Fibroblast of skin of right quadriceps (primary cell): ENCODE data around the gene C2orf49.

Source experiments
- DNase-seq: peaks from one replicate; pipeline ENCODE4 v3.0.0-alpha.2; 2013

C2orf49 gene

DNA sequence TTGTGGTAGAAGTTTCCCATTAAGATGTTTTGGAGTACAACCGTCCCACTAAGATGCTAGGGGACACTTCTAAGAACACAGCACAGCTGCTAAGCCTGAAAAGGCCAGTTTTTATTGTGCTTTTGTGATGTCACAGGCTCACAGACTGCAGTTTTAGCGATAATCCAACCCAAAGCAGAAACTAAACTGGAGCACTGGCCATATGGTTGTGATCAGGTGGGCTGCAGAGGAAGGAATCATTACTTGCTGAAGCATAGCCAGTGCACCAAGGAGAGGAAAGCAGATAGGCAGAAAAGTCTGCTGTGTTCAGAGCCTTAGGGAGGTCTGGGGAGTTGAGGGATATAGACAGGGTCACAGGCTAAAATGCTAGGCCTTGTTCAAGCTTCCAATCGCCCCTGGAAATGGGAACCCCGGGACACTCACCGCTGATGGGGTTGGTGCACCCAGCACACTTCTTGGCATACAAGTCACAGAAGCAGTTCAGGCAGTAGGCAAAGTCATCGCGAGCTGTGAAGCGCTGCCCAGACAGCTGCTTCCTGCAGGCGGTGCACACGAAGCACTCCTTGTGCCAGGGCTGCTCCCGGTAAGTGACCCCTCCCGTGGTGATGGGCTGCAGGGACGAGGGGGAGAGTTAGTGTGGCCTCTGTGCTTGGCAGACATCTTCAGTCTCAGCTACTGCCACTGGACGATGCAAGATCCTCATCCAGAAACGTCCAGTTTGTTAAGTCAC, 25.7 kb downstream of the C2orf49 start:
- no peak for DNase-seq

GRCh38 chr2:105364436-105365139, 27.2 kb downstream of the C2orf49 start:
- DNase-seq, result peak; percentile 88

GRCh38 chr2:105365206-105365605, 27.9 kb downstream of the C2orf49 start:
- DNase-seq, result no peak

DNA sequence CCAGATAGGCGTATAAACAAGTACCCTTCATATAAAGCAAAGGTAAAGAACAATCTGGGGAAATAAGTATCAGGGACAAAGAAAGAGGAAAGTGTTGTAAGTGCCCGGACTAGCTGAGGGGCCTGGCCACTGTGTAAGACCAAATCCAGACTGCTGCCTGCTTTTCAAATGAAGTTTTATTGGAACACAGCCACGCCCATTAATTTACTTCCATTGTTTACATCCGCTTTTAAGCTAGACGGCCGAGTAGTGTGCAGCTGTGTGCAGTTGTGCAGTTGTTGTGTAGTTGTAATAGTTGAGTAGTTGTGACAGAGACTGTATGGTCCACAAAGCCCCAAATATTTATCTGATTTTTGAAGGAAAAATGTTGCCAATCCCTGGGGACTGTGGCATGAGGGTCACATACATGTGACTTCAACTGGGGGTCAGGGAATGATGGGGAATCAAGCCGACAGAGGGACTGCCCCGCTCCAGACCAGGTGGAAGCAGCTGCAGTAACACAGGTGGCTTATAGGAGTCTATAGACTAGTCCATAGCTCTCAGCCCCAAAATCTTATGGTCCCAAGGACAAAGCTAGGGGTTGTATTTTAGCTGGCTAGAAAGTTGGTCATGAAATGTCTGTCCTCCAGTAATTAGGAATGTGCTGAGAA, 31.5 kb downstream of the C2orf49 start:
- DNase-seq, result no peak

GRCh38 chr2:105369777-105370690, 32.7 kb downstream of the C2orf49 start:
- peak; percentile 81 for DNase-seq

- DNase-seq, result no peak
Measured at GRCh38 chr2:105371156-105371555, 33.8 kb downstream of the C2orf49 start.

GRCh38 chr2:105371810-105372209, 34.5 kb downstream of the C2orf49 start:
- DNase-seq, result no peak

- DNase-seq, result no peak
Measured at GRCh38 chr2:105373344-105373781, 36.0 kb downstream of the C2orf49 start.

GRCh38 chr2:105373895-105374401, 36.6 kb downstream of the C2orf49 start:
- DNase-seq, result no peak

DNA sequence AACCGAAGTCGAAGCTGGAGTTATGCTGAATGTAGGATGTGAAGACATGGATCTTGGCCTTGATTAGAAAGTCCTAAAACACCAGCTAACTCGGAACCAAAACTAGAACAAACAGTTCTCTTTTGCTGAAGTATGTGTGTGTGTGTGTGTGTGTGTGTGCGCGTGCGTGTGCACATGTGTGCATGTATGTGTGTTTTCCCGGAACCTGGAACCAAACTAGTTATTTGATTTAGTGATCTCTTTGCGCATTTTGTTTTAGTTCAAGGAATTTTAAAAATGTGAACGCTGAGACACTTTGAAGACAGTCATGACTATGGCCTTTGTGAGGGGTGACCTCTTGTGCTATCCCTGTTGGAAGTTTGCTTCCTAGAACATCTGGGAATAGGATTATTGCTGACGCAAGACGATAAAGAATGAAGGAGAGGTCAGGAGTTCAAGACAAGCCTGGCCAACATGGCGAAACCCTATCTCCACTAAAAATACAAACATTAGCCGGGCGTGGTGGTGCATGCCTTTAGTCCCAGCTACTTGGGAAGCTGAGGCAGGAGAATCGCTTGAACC, 37.7 kb downstream of the C2orf49 start:
- DNase-seq, result peak; percentile 59

DNA sequence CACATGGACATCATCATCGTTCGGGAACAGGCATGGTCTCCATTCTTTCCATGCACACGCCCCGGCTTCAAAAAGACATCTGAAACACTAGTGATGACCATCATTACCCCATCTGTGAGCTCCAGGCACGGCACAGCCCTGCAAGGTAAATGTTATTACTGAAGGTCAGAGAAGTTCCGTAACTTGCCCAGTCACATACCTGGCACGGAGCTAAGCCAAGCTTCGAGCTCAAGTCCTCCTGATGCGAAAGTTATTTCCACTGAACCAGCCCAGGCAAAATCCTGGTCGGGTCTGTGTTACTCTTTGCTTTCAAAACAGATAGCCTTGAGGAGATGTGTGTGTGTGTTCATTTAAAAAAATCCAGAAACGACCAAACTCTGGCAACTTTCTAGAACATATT, 38.7 kb downstream of the C2orf49 start:
- DNase-seq, result no peak

DNA sequence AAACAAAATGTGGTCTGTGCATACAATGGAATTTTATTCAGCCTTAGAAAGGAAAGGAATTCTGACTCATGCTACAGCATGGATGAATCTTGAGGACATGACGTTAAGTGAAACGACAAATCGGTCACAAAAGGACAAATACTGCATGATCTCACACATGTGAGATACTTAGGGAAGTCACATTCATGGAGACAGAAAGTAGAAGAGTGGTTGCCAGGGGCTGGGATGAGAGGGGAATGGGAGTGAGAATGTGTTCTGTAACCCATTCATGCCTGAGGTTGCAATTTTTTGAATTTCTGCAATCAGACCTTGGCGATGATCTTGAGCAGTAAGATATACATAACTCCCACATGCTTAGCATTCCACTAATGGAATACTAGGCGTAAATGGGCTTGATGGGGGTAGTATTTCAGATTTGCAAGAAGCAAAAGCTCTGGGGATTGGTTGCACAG, 39.5 kb downstream of the C2orf49 start:
- peak; percentile 79 for DNase-seq

- DNase-seq, result no peak
Measured at GRCh38 chr2:105377871-105378270, 40.5 kb downstream of the C2orf49 start.

GRCh38 chr2:105378276-105378840, 41.0 kb downstream of the C2orf49 start:
- no peak for DNase-seq

DNA sequence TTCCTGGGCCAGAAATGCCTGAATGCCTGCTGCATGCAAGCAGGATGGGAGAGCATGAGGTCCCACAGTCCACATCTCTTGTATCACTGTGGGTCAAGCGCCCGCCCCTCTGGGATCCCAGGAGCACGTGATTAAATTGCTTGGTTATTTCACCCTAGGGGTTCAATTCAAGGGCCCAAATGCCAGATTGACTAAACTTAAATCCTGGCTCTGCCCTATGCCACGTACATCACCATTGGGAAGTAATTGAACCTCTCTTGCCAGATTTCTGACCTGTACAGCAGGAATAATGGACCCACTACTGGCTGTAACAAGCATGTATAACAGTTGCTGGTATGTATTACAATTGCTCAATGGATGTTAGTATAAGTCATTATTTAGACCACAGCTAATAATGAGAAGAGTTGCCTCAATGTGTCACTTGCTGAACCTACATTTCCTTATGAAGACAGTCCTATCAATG, 41.6 kb downstream of the C2orf49 start:
- DNase-seq, result no peak

- no peak for DNase-seq
Measured at GRCh38 chr2:105379741-105380186, 42.4 kb downstream of the C2orf49 start.

- DNase-seq, result no peak
Measured at GRCh38 chr2:105380432-105381100, 43.2 kb downstream of the C2orf49 start.

DNA sequence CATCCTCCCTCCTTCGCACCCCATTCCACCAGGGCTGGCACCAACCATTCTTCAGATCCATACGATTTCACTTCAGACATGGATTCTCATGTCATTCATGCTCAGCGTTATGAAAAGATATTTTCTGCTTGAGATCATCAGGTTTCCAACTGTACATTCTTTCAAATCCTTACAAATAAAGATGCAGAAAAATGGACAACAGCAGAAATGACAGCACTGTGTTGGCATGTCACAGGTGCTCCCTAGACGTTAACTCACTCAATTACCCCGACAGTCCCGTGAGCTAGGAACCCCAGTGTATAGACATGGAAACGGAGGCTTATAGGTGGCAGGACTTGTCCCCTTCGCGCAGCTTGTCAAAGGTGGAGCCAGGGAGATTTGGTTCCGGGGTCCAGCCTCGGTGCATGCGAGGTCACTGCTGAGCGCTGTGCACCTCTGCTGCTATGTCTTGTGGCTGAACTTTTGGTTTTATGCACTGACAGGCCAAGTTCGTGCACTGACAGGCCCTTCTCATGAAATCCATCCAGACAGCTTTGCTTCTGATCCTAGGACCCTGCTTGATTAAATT, 43.8 kb downstream of the C2orf49 start:
- no peak for DNase-seq

- DNase-seq, result no peak
Measured at GRCh38 chr2:105382177-105382576, 44.8 kb downstream of the C2orf49 start.

DNA sequence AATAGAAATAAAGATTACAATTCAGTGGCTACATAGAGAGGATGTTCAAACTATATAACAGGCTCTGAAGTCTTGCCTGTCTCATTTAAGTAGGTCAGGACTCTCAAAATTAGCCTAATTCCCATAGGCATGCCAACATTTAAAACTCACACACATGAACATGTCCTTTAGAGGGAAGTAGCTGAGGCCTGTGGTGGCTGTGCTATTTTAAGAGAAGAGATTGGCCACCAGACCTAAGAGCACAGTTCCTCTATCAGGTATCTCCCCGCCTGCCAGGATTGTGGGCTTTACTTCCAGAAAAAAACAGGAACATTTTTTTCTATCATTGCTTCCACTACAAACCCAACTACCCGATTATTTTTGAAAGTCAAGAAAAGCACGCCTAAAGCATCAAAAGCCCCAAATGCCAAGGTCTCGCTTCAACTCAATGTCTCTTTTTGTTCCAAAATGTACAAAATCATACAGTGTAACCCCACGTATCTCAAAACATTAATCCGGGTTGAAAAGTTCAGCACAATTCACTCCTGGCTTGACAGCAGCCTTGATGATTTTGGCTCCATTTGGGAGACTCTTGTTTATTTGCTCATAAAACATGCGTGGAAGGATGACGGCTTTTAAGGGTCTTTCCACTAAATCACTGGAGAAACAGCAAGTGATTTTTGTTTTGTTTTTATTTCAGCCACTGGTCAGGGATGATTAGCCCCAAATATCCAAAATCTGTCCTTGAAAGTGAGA, 46.3 kb downstream of the C2orf49 start:
- no peak for DNase-seq
